Measurements from ENCODE around the gene CENPL.

CENPL gene

DNA sequence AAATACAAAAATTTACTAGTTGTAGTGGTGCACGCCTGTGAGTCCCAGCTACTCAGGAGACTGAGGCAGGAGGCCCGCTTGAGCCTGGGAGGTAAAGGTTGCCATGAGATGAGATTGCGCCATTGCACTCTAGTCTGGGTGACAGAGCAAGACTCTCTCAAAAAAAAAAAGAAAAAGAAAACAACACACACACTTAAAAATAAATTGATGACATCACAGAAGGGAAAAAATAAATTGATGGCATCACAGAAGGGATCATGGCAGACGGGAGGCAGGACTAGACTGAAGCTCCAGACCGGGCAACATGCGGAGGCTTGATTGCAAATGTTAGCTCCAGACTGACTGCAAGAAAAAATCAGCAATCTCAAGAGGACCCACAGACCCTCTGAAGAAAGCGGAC lies 66.6 kb downstream of the CENPL start:
- no peak for DNase-seq (ENCODE audit: low read depth)

- DNase-seq (ENCODE audit: low read depth), result no peak
These were observed 67.0 kb downstream of the CENPL start for GRCh38 chr1:173757666-173758065.

- DNase-seq (ENCODE audit: low read depth), result no peak
These were observed 70.9 kb downstream of the CENPL start for GRCh38 chr1:173753830-173754229.

Measured in iris pigment epithelial cell (primary cell).